HG02759 (cell line): Measurements from ENCODE around the gene ZCWPW2.
A peak's percentile ranks its signal among the peaks of the same experiment; 100 is the strongest.

ENCODE experiments used
- ATAC-seq: cut with Tn5 transposase; IDR thresholded peaks from one replicate; pipeline ENCODE4 v1.9.1; 2021; ENCODE audit warnings: mild to moderate bottlenecking, moderate library complexity; ENCODE audit not compliant: unreplicated experiment

Gene ZCWPW2, protein sequence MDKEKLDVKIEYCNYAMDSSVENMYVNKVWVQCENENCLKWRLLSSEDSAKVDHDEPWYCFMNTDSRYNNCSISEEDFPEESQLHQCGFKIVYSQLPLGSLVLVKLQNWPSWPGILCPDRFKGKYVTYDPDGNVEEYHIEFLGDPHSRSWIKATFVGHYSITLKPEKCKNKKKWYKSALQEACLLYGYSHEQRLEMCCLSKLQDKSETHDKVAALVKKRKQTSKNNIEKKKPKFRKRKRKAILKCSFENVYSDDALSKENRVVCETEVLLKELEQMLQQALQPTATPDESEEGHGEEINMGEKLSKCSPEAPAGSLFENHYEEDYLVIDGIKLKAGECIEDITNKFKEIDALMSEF

GRCh38 chr3:28348629-28349468 is at the start of gene ZCWPW2, which contains the start of gene AZI2:
ZCWPW2 (plus strand) TSS chr3:28348721; CDS start chr3:28413069, 64,348 bp downstream.
AZI2 (minus strand) TSS chr3:28348824; CDS start chr3:28340617, 8,207 bp downstream.
- ATAC-seq, result peak; percentile 93

- ATAC-seq, result no peak
These were observed 48.8 kb upstream of the ZCWPW2 start for GRCh38 chr3:28299705-28300104.

DNA sequence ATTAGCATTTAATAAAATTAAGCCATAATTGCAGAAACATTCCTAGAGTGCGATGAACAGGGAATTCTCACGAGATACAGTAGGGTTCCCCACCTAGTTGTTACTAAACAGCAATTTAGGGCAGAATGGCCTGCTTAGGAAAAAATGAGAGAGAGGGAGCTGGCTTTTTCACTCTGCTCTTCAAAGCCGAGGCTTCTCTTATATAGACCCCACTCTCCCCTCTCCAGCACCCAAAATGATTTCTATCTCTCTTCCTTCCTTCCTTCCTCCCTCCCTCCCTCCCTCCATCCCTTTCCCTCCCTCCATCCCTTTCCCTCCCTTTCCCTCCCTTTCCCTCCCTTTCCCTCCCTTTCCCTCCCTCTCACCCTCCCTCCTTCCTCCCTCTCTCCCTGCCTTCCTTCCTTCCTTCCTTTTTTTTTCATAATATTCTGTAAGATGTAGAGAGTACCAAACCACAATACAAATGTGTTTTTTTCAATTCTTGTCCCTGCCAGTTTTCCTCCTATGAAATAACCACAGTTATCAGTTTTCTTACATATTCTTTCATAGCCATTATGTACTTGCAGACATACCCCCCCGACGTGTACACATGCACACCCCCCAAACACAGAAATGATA is 48.1 kb upstream of the ZCWPW2 start:
- ATAC-seq, result no peak

- no peak for ATAC-seq
These were observed 46.8 kb upstream of the ZCWPW2 start for GRCh38 chr3:28301688-28302087.

DNA sequence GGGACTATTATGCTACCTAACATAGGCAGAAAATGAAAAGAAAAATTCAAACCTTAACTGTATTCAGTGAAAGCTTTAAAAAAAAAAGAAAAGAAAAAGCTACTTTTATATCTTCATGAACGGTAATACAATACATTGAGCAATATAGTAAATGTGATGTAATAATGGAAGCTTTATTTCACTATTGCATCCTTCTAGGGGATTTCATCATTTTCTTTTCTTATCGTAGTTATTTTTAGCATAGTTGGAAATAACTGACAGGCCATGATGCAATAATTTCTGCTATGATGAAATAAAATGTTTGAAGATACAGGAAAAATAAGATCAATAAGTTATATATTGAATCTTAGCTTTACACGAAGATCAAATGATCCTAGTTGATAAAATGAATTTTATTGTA is 40.3 kb upstream of the ZCWPW2 start:
- ATAC-seq, result no peak

DNA sequence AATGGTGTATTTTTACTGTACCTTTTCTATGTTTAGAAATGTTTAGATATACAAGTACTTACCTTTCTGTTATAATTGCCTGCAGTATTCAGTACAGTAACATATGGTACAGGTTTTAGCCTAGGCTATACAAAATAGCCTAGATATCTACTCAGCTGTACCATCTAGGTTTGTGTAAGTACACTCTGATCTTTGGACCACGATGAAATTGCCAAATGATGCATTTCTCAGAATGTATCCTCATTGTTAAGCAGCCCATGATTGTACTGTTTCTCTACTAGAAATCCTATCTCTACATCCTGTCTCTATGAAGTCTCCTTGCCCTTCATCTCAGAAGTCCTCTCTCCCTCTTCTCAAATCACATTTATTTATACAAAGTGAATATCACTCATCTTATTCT is 32.8 kb upstream of the ZCWPW2 start:
- ATAC-seq, result no peak

DNA sequence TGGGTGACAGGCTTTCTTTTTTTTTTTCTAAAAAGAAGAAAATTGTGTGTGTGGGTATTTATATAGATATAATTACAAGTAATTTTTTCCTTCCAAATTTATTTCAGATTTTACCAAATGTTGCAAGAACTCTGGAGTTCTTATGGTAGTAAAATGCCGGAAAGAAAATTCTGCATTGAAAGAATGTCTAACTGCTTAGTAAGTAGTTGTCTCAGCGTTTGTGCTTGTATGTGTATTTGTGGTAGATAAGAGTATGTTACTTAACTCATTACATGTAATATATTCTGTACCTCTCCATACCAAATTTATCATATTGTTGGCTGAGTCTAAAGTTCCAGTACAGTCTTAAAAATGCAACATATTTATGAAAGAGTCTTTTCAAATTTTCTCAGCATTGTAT is 32.3 kb upstream of the ZCWPW2 start:
- no peak for ATAC-seq

DNA sequence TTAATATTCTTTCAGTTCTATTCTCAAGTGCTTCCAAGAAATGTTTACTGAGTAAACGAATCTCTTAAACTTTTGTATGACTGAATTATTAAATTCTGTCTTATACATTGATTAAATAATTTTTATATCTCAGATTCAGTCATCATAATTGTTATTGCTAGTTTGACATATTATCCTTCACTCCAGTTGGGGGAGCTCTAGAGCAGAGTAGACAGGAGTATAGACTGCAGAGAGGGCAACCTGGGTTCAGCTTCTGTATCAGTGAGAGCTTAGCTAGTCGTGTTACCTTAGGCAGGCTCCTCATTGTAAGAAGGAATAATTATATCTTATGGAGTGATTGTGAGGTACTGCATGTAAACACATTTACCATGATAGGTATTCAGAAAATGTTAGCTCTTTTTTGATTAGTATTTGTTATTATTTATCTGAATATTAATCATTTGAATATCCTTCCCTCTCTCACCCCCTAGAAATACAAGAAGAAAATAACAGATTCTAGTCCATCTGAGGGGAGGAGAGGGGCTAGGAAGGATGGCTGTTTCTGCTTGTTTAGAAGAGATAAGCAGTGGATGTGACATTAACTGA is 31.0 kb upstream of the ZCWPW2 start:
- ATAC-seq, result peak; percentile 91

DNA sequence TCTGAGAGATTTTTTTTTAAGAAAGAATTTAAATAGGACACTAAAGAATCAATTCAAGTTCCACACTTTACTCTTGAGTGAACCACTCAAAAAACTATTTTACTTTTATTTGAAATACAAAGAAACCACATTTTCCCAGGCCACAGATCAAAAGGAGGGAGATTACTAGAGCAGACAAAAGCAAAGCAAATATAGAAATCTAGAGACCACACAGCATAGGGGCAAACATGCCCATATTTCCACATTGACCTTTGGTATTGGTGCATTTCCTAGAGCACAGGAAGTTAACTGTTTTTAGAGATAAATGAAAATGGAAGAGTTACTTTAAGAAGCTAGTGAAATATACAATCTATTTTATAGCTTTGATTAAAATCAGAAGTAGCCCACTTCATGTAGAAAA is 27.5 kb upstream of the ZCWPW2 start:
- no peak for ATAC-seq

GRCh38 chr3:28322464-28322863 is 26.1 kb upstream of the ZCWPW2 start:
- no peak for ATAC-seq

DNA sequence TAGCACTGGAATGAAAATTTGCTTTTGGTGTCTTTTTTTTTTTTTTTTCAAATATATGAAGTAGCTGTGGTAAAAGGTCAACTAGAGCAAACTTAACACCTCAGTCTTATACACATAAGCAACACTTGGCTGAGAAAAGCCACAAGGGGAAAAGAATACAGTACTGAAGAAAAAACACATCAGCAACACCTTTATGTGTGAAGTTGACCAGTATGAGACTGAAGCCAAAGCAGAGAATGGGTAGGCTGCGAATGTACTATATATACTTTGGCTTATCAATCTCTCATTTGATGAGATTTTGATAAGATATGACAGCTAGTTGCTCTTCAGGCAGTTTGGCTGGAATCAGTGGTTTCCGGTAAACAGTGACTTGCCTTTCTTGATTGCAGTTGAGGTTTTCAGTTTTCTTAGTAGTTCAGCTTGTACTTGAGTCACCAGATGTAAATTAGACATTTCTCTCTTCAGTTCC is 22.0 kb upstream of the ZCWPW2 start:
- ATAC-seq, result peak; percentile 69

GRCh38 chr3:28328188-28329151 is 20.1 kb upstream of the ZCWPW2 start:
- peak; percentile 46 for ATAC-seq

- no peak for ATAC-seq
These were observed 14.0 kb upstream of the ZCWPW2 start for GRCh38 chr3:28334552-28334951.

- no peak for ATAC-seq
These were observed 13.3 kb upstream of the ZCWPW2 start for GRCh38 chr3:28335246-28335645.

DNA sequence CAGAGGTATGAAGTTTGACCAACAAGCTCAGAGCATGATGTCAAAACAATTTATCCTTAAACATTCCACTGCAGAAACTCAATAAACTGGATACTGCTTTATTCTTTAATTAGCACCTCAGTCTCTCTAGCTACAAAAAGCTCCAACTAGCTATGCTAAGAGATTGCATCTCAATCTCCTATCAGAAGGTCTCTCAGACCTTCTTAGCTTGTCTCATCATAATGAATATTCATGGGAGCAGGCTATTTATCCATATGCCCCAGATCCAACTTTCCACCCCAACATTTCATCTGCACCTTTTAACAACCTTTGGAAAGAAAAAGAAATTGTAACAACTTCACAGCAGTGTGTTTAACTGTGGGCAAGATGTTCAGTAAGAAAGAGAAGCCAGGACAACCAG is 11.3 kb upstream of the ZCWPW2 start:
- ATAC-seq, result no peak

DNA sequence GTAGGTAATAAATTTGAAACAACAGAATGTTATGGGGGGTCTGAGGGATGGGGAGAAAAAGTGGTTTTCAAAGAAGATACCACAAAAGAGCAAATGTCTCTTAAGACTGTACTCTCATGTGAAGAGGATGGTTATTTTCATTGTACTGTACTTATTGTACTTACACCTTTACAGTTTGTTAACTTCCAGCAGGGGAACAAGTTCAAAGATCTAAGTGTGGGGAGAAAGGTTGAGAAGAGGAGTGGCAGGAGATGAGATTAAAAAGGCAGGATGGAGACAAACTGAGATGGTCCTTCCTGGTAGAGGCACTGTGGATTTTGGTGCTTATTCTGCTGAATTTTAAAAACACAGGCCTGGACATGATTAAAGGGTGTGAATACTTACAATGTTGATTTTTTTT is 5.4 kb upstream of the ZCWPW2 start:
- ATAC-seq, result no peak

- ATAC-seq, result no peak
These were observed 2.8 kb upstream of the ZCWPW2 start for GRCh38 chr3:28345690-28346089.

DNA sequence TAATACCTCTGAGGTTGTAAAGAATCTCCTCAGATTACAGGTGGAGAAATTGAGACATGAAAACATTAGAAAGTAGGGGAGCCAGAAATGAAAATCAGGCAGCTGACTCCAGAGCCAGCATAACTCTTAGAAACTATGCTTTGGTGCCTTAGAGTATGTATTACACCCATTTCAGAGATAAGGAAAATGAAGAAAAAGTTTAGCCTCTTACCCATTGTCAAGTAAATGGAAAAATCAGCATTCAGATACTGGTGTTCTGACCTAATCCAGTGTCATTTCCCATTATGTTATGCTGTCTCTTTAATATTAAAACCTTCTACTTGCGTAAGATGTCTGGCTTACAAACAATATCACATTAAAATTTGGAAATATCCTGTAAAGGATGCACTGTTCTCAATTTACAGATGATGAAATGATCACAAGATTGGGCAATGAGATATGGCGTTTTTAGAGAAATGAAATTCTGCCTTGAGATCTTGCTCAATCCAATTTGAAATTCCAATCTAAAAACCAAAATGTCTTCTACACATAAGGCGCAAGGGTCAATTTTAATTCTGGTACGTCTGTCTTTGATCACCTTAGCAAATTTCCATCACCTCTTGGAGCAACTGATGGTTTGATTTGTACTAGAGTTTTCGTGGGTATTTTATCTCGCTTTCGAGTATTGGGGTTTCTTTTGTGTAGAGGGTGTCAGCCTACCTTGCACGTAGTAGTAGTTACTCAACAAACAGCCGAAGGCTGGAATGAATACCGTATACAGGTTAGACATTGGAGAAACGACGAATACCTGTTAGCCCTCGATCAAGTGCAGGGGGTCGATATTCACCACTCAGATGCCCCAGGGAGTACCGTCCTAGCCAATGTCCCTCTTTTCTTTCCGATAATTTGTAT is 902 bp upstream of the ZCWPW2 start:
- no peak for ATAC-seq

DNA sequence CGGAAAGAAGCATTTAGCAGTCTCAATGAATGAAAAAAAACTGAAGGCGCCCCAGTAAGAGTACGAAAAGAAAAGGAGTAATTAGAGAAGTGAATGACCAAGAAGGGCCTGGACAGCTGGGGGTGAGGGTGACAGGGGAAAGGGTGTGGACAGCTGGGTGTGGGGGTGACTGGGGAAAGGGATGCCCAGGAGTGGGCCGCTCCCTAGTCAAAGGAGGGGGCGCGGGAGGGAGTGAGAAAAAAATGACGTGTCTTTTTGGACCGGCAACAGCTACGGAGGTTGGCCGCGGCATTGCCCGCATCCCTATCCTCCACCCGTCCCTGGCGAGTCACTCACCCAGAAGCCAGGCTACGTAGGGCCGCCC is 274 bp upstream of the ZCWPW2 start:
- ATAC-seq, result no peak
